Neural cell (in vitro differentiated cells): ENCODE results near the gene UGT1A6. TPM values are rescaled to one million over a fixed set of nuclear protein-coding genes. Genes with fewer than 3 reads are reported as not detected.

Source experiments
- H2AFZ ChIP-seq: fragments of 200-600, 300-800 bp; sonication (generic), shearing (Covaris generic); 2 replicates; pipeline ENCODE4 v1.6.0; 2014; ENCODE audit warnings: low read depth, mild to moderate bottlenecking, antibody characterized with exemption, low read length, moderate library complexity
- H3F3A ChIP-seq: fragments of 200-600 bp; shearing (Covaris generic); 2 replicates; pipeline ENCODE4 v1.6.1; 2016; ENCODE audit warnings: mild to moderate bottlenecking, moderate library complexity, mixed read lengths, antibody characterized with exemption, low read length; ENCODE audit not compliant: insufficient read depth, poor library complexity, severe bottlenecking
- H3K27ac ChIP-seq: fragments of 200-600, 300-800 bp; sonication (generic), shearing (Covaris generic); 2 replicates; pipeline ENCODE4 v1.5.1; 2014; ENCODE audit warnings: mild to moderate bottlenecking, low read length, moderate library complexity
- H3K27me3 ChIP-seq: fragments of 300-800, 200-600 bp; sonication (generic), shearing (Covaris generic); 2 replicates; pipeline ENCODE4 v1.6.0; 2014; ENCODE audit warnings: mild to moderate bottlenecking, low read depth, low read length, moderate library complexity; ENCODE audit not compliant: insufficient read depth
- H3K36me3 ChIP-seq: fragments of 300-800, 200-600 bp; sonication (generic), shearing (Covaris generic); 2 replicates; pipeline ENCODE4 v1.5.1; 2014; ENCODE audit warnings: mild to moderate bottlenecking, antibody characterized with exemption, low read length, moderate library complexity; ENCODE audit not compliant: insufficient read depth
- H3K4me2 ChIP-seq: fragments of 300-800, 200-600 bp; sonication (generic), shearing (Covaris generic); 2 replicates; pipeline ENCODE4 v1.6.0; 2014; ENCODE audit warnings: mild to moderate bottlenecking, low read length
- H3K4me3 ChIP-seq: fragments of 300-800, 200-600 bp; sonication (generic), shearing (Covaris generic); 2 replicates; pipeline ENCODE4 v1.5.1; 2014; ENCODE audit warnings: mild to moderate bottlenecking, low read length, moderate library complexity
- H3K79me2 ChIP-seq: fragments of 200-600 bp; shearing (Covaris generic); replicated peaks from 2 replicates; pipeline ENCODE4 v1.6.0; 2014; ENCODE audit warnings: mild to moderate bottlenecking, low read length, moderate library complexity; ENCODE audit not compliant: insufficient read depth
- H3K9ac ChIP-seq: fragments of 300-800, 200-600 bp; sonication (generic), shearing (Covaris generic); 2 replicates; pipeline ENCODE4 v1.6.1; 2016; ENCODE audit warnings: mild to moderate bottlenecking, low read length, mixed read lengths
- H3K9me2 ChIP-seq: fragments of 200-600 bp; shearing (Covaris generic); 2 replicates; pipeline ENCODE4 v1.6.1; 2016; ENCODE audit warnings: mild to moderate bottlenecking, low read length, mixed read lengths; ENCODE audit not compliant: insufficient read depth
- H3K9me3 ChIP-seq: fragments of 200-600, 300-800 bp; sonication (generic), shearing (Covaris generic); 2 replicates; pipeline ENCODE4 v1.6.1; 2016; ENCODE audit warnings: mild to moderate bottlenecking, mixed run types, low read length, moderate library complexity, mixed read lengths
- H4K20me1 ChIP-seq: fragments of 200-600 bp; shearing (Covaris generic); 2 replicates; pipeline ENCODE4 v1.6.1; 2016; ENCODE audit warnings: mild to moderate bottlenecking, mixed run types; ENCODE audit not compliant: insufficient read depth
- EP300 ChIP-seq: fragments of 450-650 bp; conservative IDR thresholded peaks from 2 replicates; pipeline ENCODE4 v1.6.1; 2014; ENCODE audit warnings: antibody characterized with exemption, mild to moderate bottlenecking, moderate library complexity; ENCODE audit not compliant: poor library complexity, severe bottlenecking
- EZH2 ChIP-seq: fragments of 200-600, 300-800 bp; shearing (Covaris generic), sonication (generic); IDR thresholded peaks from 2 replicates; pipeline ENCODE4 v1.6.1; 2014; ENCODE audit warnings: antibody characterized with exemption, low read length, borderline replicate concordance, mild to moderate bottlenecking; ENCODE audit not compliant: insufficient read depth, poor library complexity, severe bottlenecking
- MXI1 ChIP-seq: fragments of 450-650 bp; conservative IDR thresholded peaks from 2 replicates; pipeline ENCODE4 v1.6.1; 2014; ENCODE audit warnings: antibody characterized with exemption, mild to moderate bottlenecking; ENCODE audit not compliant: poor library complexity, severe bottlenecking
- POLR2AphosphoS5 ChIP-seq: IDR thresholded peaks from 2 replicates; pipeline ENCODE4 v1.6.1; 2012
- RAD21 ChIP-seq: fragments of 450-650 bp; conservative IDR thresholded peaks from 2 replicates; pipeline ENCODE4 v1.6.1; 2014; ENCODE audit warnings: antibody characterized with exemption, mild to moderate bottlenecking, moderate library complexity
- SMC3 ChIP-seq: fragments of 450-650 bp; conservative IDR thresholded peaks from 2 replicates; pipeline ENCODE4 v1.6.1; 2014; ENCODE audit warnings: antibody characterized with exemption, mild to moderate bottlenecking, moderate library complexity; ENCODE audit not compliant: poor library complexity
- TAF1 ChIP-seq: IDR thresholded peaks from 2 replicates; pipeline ENCODE4 v1.6.1; 2012; ENCODE audit warnings: low read depth
- polyA plus RNA-seq: library from polyadenylated mRNA; depleted of rRNA; stranded (reverse); fragments of >200 nt; gene quantifications from 2 replicates; pipeline ENCODE4 v1.2.3, GENCODE V29; 2014
- TF ChIP-seq, protein P1 (sequence below): fragments of 450-650 bp; IDR thresholded peaks from 2 replicates; pipeline ENCODE4 v1.5.1; 2014; ENCODE audit warnings: antibody characterized with exemption, mild to moderate bottlenecking, moderate library complexity; ENCODE audit not compliant: poor library complexity, severe bottlenecking
- TF ChIP-seq, protein P2 (sequence below): IDR thresholded peaks from 2 replicates; pipeline ENCODE4 v1.6.1; 2012; ENCODE audit warnings: borderline replicate concordance

The UGT1A6 gene
- polyA plus RNA-seq, 1 donor from 2014 or later, result not detected

DNA sequence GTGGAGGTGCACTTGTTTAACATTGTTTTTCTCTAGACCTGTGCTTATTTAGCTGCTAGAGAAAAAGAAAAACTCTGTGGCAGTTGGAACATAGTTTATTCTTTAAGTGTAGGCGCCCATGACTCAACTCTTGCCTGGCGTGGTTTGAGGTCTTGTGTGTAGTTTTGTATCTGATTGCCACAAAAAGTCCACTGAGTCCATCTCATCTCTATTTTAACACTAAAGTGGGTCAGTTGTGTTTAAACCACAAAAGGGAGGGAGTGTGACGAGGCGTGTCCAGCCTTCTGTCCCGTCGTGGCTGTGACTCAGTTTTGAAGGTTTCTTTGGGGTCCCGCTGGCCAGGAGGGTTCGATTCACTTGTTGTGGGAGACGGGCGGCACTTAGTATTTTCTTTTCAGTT is 36.2 kb upstream of the UGT1A6 start:
- no peaks in the 10 kb centered on the region for H3F3A ChIP-seq
- H3K27ac ChIP-seq, result no peak overlapping the region
- no peaks in the 10 kb centered on the region for H3K9me3 ChIP-seq
- no peaks in the 10 kb centered on the region for H3K79me2 ChIP-seq
- H3K27me3 ChIP-seq, result no peaks in the 10 kb centered on the region
- H3K4me2 ChIP-seq, result no peak overlapping the region
- TF ChIP-seq SMC3 (no peak), RAD21 (no peak), EZH2 (no peak)
- no peak overlapping the region for H3K4me3 ChIP-seq
- H2AFZ ChIP-seq, result no peak overlapping the region
- H4K20me1 ChIP-seq, result no peaks in the 10 kb centered on the region
- no peaks in the 10 kb centered on the region for H3K9me2 ChIP-seq
- H3K9ac ChIP-seq, result no peak overlapping the region
- H3K36me3 ChIP-seq, result no peaks in the 10 kb centered on the region

DNA sequence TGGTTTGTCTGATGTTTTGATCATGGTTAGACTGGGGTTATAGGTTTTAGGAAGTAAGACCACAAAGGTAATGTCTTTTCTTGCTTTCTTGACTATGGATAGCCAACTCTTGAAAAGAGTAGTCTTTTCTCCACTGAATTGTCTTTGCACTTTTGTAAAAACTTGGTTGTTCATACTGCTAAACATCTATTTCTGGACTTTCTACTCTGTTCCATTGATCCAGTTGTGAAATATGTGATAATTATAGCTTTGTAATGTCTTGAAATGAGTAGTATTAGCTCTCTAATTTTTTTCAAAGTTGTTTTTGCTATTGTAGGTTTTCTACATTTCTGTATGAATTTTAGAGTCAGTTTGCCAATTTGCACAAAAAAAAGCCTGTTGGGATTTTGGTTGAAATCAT is 34.1 kb upstream of the UGT1A6 start:
- Histone ChIP-seq H3K27me3 (no peaks in the 10 kb centered on the region), H3K9ac (no peak overlapping the region), H2AFZ (no peak overlapping the region), H4K20me1 (no peaks in the 10 kb centered on the region), H3K36me3 (no peaks in the 10 kb centered on the region), H3K79me2 (no peaks in the 10 kb centered on the region), H3K9me3 (no peaks in the 10 kb centered on the region), H3K9me2 (no peaks in the 10 kb centered on the region), H3K4me2 (no peak overlapping the region), H3K27ac (no peak overlapping the region), H3F3A (no peaks in the 10 kb centered on the region), H3K4me3 (no peak overlapping the region)
- TF ChIP-seq RAD21 (no peak), SMC3 (no peak), TAF1 (no peak), MXI1 (no peak), EP300 (no peak), POLR2AphosphoS5 (no peak), EZH2 (no peak)
- TF ChIP-seq, protein P1, sequence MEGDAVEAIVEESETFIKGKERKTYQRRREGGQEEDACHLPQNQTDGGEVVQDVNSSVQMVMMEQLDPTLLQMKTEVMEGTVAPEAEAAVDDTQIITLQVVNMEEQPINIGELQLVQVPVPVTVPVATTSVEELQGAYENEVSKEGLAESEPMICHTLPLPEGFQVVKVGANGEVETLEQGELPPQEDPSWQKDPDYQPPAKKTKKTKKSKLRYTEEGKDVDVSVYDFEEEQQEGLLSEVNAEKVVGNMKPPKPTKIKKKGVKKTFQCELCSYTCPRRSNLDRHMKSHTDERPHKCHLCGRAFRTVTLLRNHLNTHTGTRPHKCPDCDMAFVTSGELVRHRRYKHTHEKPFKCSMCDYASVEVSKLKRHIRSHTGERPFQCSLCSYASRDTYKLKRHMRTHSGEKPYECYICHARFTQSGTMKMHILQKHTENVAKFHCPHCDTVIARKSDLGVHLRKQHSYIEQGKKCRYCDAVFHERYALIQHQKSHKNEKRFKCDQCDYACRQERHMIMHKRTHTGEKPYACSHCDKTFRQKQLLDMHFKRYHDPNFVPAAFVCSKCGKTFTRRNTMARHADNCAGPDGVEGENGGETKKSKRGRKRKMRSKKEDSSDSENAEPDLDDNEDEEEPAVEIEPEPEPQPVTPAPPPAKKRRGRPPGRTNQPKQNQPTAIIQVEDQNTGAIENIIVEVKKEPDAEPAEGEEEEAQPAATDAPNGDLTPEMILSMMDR, result no peak
- TF ChIP-seq, protein P2, sequence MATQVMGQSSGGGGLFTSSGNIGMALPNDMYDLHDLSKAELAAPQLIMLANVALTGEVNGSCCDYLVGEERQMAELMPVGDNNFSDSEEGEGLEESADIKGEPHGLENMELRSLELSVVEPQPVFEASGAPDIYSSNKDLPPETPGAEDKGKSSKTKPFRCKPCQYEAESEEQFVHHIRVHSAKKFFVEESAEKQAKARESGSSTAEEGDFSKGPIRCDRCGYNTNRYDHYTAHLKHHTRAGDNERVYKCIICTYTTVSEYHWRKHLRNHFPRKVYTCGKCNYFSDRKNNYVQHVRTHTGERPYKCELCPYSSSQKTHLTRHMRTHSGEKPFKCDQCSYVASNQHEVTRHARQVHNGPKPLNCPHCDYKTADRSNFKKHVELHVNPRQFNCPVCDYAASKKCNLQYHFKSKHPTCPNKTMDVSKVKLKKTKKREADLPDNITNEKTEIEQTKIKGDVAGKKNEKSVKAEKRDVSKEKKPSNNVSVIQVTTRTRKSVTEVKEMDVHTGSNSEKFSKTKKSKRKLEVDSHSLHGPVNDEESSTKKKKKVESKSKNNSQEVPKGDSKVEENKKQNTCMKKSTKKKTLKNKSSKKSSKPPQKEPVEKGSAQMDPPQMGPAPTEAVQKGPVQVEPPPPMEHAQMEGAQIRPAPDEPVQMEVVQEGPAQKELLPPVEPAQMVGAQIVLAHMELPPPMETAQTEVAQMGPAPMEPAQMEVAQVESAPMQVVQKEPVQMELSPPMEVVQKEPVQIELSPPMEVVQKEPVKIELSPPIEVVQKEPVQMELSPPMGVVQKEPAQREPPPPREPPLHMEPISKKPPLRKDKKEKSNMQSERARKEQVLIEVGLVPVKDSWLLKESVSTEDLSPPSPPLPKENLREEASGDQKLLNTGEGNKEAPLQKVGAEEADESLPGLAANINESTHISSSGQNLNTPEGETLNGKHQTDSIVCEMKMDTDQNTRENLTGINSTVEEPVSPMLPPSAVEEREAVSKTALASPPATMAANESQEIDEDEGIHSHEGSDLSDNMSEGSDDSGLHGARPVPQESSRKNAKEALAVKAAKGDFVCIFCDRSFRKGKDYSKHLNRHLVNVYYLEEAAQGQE, result no peak

DNA sequence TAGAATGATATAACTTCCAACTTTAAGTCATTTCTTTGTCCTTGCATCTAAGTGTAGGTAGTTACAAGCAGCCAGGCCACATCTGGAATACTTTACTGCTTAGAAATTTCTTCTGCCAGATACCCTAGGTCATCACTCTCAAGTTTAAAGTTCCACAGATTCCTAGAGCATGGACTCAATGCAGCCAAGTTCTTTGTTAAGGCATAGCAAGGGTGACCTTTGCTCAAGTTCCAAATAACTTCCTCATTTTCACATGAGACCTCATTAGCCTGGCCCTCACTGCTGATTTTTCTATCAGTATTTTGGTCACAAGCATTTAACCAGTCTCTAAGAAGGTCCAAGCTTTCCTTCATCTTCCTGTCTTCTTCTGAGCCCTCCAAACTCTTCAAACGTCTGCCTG is 28.8 kb upstream of the UGT1A6 start:
- Histone ChIP-seq H3K4me2 (no peak overlapping the region), H2AFZ (no peak overlapping the region), H3K4me3 (no peak overlapping the region), H4K20me1 (no peaks in the 10 kb centered on the region), H3K9me3 (no peaks in the 10 kb centered on the region), H3K9me2 (no peaks in the 10 kb centered on the region), H3K27ac (no peak overlapping the region), H3K9ac (no peak overlapping the region), H3K79me2 (no peaks in the 10 kb centered on the region), H3K27me3 (no peaks in the 10 kb centered on the region), H3F3A (no peaks in the 10 kb centered on the region), H3K36me3 (no peaks in the 10 kb centered on the region)
- TF ChIP-seq EP300 (no peak), RAD21 (no peak), EZH2 (no peak), TAF1 (no peak), MXI1 (no peak), POLR2AphosphoS5 (no peak), SMC3 (no peak)
- TF ChIP-seq, protein P1, result no peak
- TF ChIP-seq, protein P2, result no peak
